Panc1 (cell line): ENCODE data around the gene RADIL.

Experiments
- CTCF ChIP-seq: fragments of 450-650 bp; IDR thresholded peaks from 2 replicates; pipeline ENCODE4 v1.5.1; 2017; ENCODE audit warnings: mild to moderate bottlenecking
- POLR2AphosphoS5 ChIP-seq: IDR thresholded peaks from 2 replicates; pipeline ENCODE4 v1.6.1; 2012; ENCODE audit warnings: mild to moderate bottlenecking, low read depth, low read length, moderate library complexity
- REST ChIP-seq, 2 experiments: IDR thresholded peaks; 2 replicates each; pipeline ENCODE4 v1.6.1; 2011 to 2012; ENCODE audit warnings: low read depth in 2 of 2, control low read depth in 1 of 2, low read length in 1 of 2, mild to moderate bottlenecking in 1 of 2, moderate library complexity in 1 of 2; ENCODE audit not compliant: insufficient read depth in 1 of 2
- TCF7L2 ChIP-seq: IDR thresholded peaks from 2 replicates; pipeline ENCODE4 v1.6.1; 2011; ENCODE audit warnings: mild to moderate bottlenecking, low read depth, low read length, inconsistent platforms

GRCh38 chr7:4841007-4841784, 42.3 kb downstream of the RADIL start:
- TF ChIP-seq CTCF (no peak), REST (IDR thresholded peaks at IDR 0.05; ENCODE audit: insufficient read depth in 1 of 2, low read depth in 2 of 2, low read length in 1 of 2) (no peak), TCF7L2 (no peak), POLR2AphosphoS5 (no peak)
